IMR-90 (cell line): ENCODE results near the gene CD81. TPM values are rescaled to one million over a fixed set of nuclear protein-coding genes. Genes with fewer than 3 reads are reported as not detected.

Source experiments
- ATAC-seq: fragments of 200-7000 bp; cut with Tn5 transposase; 2 replicates; pipeline ENCODE4 v1.9.1; 2020; ENCODE audit warnings: low read depth, mild to moderate bottlenecking, moderate library complexity
- BruUV-seq: library from RNA; stranded (reverse); fragments of 400-500 nt; replicated peaks from 2 replicates; lab custom pipeline; 2021; lab: Mats Ljungman, UMichigan
- CTCF ChIA-PET: fragments of 300-600 bp; formaldehyde crosslinking; extraction: SDS; loops from one replicate; lab custom pipeline; 2021; ENCODE audit warnings: antibody characterized with exemption; lab: Yijun Ruan, JAX
- POLR2A ChIA-PET: fragments of 300-600 bp; sonication (Branson Sonifier 250); formaldehyde crosslinking; loops from one replicate; lab custom pipeline; 2022; ENCODE audit warnings: antibody characterized with exemption; ENCODE audit not compliant: unreplicated experiment; lab: Charles Lee
- DNase-seq: peaks from one replicate; pipeline ENCODE4 v3.0.0; 2013
- H2AFZ ChIP-seq: replicated peaks from 2 replicates; pipeline ENCODE3; 2013; ENCODE audit warnings: low read length, mild to moderate bottlenecking; ENCODE audit not compliant: poor library complexity
- H2AK5ac ChIP-seq: 2 replicates; pipeline ENCODE4 v1.6.1; 2013; ENCODE audit warnings: low read depth, low read length, inconsistent platforms
- H2AK9ac ChIP-seq: replicated peaks from 2 replicates; pipeline ENCODE3; 2013; ENCODE audit warnings: mild to moderate bottlenecking, low read depth, low read length, moderate library complexity; ENCODE audit not compliant: poor library complexity
- H2BK120ac ChIP-seq: 2 replicates; pipeline ENCODE4 v1.6.1; 2013; ENCODE audit warnings: low read depth, low read length, inconsistent platforms
- H2BK15ac ChIP-seq: 3 replicates; pipeline ENCODE4 v1.6.1; 2013; ENCODE audit warnings: low read depth, low read length, inconsistent platforms
- H2BK20ac ChIP-seq: 2 replicates; pipeline ENCODE4 v1.6.1; 2013; ENCODE audit warnings: low read depth, mild to moderate bottlenecking, inconsistent platforms, low read length, moderate library complexity
- H2BK5ac ChIP-seq: 2 replicates; pipeline ENCODE4 v1.6.1; 2013; ENCODE audit warnings: mild to moderate bottlenecking, low read depth, low read length, inconsistent platforms; ENCODE audit not compliant: poor library complexity, severe bottlenecking
- H3K14ac ChIP-seq: replicated peaks from 2 replicates; pipeline ENCODE4 v1.6.1; 2013; ENCODE audit warnings: low read depth, low read length, inconsistent platforms
- H3K18ac ChIP-seq: 2 replicates; pipeline ENCODE4 v1.6.1; 2013; ENCODE audit warnings: low read depth, low read length, control low read depth
- H3K23ac ChIP-seq: 2 replicates; pipeline ENCODE4 v1.6.1; 2013; ENCODE audit warnings: low read depth, low read length, inconsistent platforms
- H3K27ac ChIP-seq: 2 replicates; pipeline ENCODE4 v1.5.1; 2013; ENCODE audit warnings: mild to moderate bottlenecking, control low read depth, low read length; ENCODE audit not compliant: insufficient read depth
- H3K27me3 ChIP-seq: 2 replicates; pipeline ENCODE4 v1.6.1; 2013; ENCODE audit warnings: low read length; ENCODE audit not compliant: control insufficient read depth, insufficient read depth
- H3K36me3 ChIP-seq: 2 replicates; pipeline ENCODE4 v1.6.1; 2013; ENCODE audit warnings: low read length, mixed read lengths; ENCODE audit not compliant: control insufficient read depth, insufficient read depth
- H3K4ac ChIP-seq: 2 replicates; pipeline ENCODE4 v1.6.1; 2013; ENCODE audit warnings: low read depth, low read length, inconsistent platforms
- H3K4me1 ChIP-seq: 2 replicates; pipeline ENCODE4 v1.6.1; 2013; ENCODE audit warnings: low read length, mixed read lengths; ENCODE audit not compliant: control insufficient read depth, insufficient read depth
- H3K4me2 ChIP-seq: 2 replicates; pipeline ENCODE4 v1.6.1; 2013; ENCODE audit warnings: low read depth, mild to moderate bottlenecking, control low read depth, low read length, moderate library complexity
- H3K4me3 ChIP-seq: 2 replicates; pipeline ENCODE4 v1.5.1; 2013; ENCODE audit warnings: low read depth, mild to moderate bottlenecking, control low read depth, low read length, moderate library complexity; ENCODE audit not compliant: insufficient read depth
- H3K56ac ChIP-seq: 2 replicates; pipeline ENCODE4 v1.6.1; 2013; ENCODE audit warnings: low read length, inconsistent platforms; ENCODE audit not compliant: insufficient read depth; ENCODE audit errors: extremely low read depth
- H3K79me1 ChIP-seq, 2 experiments: 2 replicates each; pipeline ENCODE4 v1.6.1; 2013; ENCODE audit warnings: low read length in 2 of 2, inconsistent platforms in 1 of 2, low read depth in 1 of 2
- H3K9ac ChIP-seq: 2 replicates; pipeline ENCODE4 v1.6.1; 2013; ENCODE audit warnings: low read depth, low read length, control low read depth
- H3K9me1 ChIP-seq: 2 replicates; pipeline ENCODE4 v1.6.1; 2013; ENCODE audit warnings: low read length, inconsistent platforms; ENCODE audit not compliant: insufficient read depth
- H3K9me3 ChIP-seq: 2 replicates; pipeline ENCODE4 v1.6.1; 2013; ENCODE audit warnings: low read length; ENCODE audit not compliant: control insufficient read depth, insufficient read depth
- H4K20me1 ChIP-seq: 2 replicates; pipeline ENCODE4 v1.6.1; 2013; ENCODE audit warnings: low read length, inconsistent platforms; ENCODE audit not compliant: insufficient read depth
- H4K5ac ChIP-seq: 2 replicates; pipeline ENCODE4 v1.6.1; 2013; ENCODE audit warnings: mild to moderate bottlenecking, low read depth, low read length, control low read depth
- H4K8ac ChIP-seq, 2 experiments: 2 replicates each; pipeline ENCODE4 v1.6.1; 2013; ENCODE audit warnings: low read depth in 2 of 2, low read length in 2 of 2, control low read depth in 1 of 2, inconsistent platforms in 1 of 2
- H4K91ac ChIP-seq: 2 replicates; pipeline ENCODE4 v1.6.1; 2013; ENCODE audit warnings: low read depth, low read length, inconsistent platforms; ENCODE audit not compliant: insufficient read depth
- BHLHE40 ChIP-seq: fragments of 150-350 bp; IDR thresholded peaks from 2 replicates; pipeline ENCODE4 v1.6.1; 2016; ENCODE audit warnings: mild to moderate bottlenecking, low read depth, low read length
- CHD1 ChIP-seq: IDR thresholded peaks from 2 replicates; pipeline ENCODE4 v1.6.1; 2012; ENCODE audit warnings: low read depth, low read length, improper control_type of control experiment
- FOS ChIP-seq: fragments of 150-350 bp; IDR thresholded peaks from 2 replicates; pipeline ENCODE4 v1.6.1; 2016; ENCODE audit warnings: low read depth, low read length
- MAZ ChIP-seq: IDR thresholded peaks from 2 replicates; pipeline ENCODE4 v1.6.1; 2012; ENCODE audit warnings: low read depth, mild to moderate bottlenecking, low read length, improper control_type of control experiment, moderate library complexity, borderline replicate concordance
- MXI1 ChIP-seq: IDR thresholded peaks from 2 replicates; pipeline ENCODE4 v1.6.1; 2012; ENCODE audit warnings: low read depth, mild to moderate bottlenecking, low read length, moderate library complexity, borderline replicate concordance
- NFE2L2 ChIP-seq: fragments of 150-350 bp; IDR thresholded peaks from 2 replicates; pipeline ENCODE4 v1.6.1; 2016; ENCODE audit warnings: low read depth, mild to moderate bottlenecking, low read length
- RAD21 ChIP-seq: IDR thresholded peaks from 2 replicates; pipeline ENCODE4 v1.6.1; 2012; ENCODE audit warnings: low read length, improper control_type of control experiment
- SMC3 ChIP-seq: fragments of 150-350 bp; IDR thresholded peaks from 2 replicates; pipeline ENCODE4 v1.6.1; 2016; ENCODE audit warnings: low read depth, mild to moderate bottlenecking, antibody characterized with exemption, low read length, moderate library complexity
- USF2 ChIP-seq: fragments of 150-350 bp; IDR thresholded peaks from 2 replicates; pipeline ENCODE4 v1.6.1; 2017; ENCODE audit warnings: mild to moderate bottlenecking, antibody characterized with exemption, low read length, low read depth
- WGBS, 2 experiments: methylation state at CpG; one replicate each; pipeline versions ENCODE4 v1.1.5 to v1.1.7; 2013; ENCODE audit warnings: missing lambda C conversion rate in 2 of 2; ENCODE audit not compliant: insufficient read length in 1 of 2; ENCODE audit errors: extremely low coverage in 2 of 2; 5-methylcytosine and 5-hydroxymethylcytosine counted together
- dilution Hi-C: fragments of 300-500 bp; cut with HindIII; formaldehyde crosslinking; loops from one replicate; pipeline ENCODE4 v1.14.3; 2018; ENCODE audit warnings: low sequenced_read_pairs; ENCODE audit not compliant: unreplicated experiment
- in situ Hi-C: fragments of 300-500 bp; cut with MboI; formaldehyde crosslinking; loops from 3 replicates; pipeline ENCODE4 v1.14.3; 2019; ENCODE audit warnings: low sequenced_read_pairs, inconsistent platforms, mixed read lengths
- intact Hi-C: fragments of 100-400 bp; cut with micrococcal nuclease; formaldehyde crosslinking; loops from 2 replicates; pipeline ENCODE4 v1.10.0; 2022
- polyA plus RNA-seq, 3 experiments: library from polyadenylated mRNA; depleted of rRNA; stranded (reverse); fragments of >200 nt; gene quantifications; 2 replicates each; pipeline ENCODE4 v1.2.3, GENCODE V29; 2012; ENCODE audit warnings: low replicate concordance in 1 of 3
- total RNA-seq: library from RNA; depleted of rRNA; stranded (reverse); fragments of >200 nt; gene quantifications from 2 replicates; pipeline ENCODE4 v1.2.3, GENCODE V29; 2012

The CD81 gene
- total and polyA plus RNA-seq, 2 of the 4 experiments (the other 2 are of a cell fraction) = 159 to 689 TPM

- peaks cover 3 to 36% of the 10 kb centered on the region in 2 experiments; a peak in 3 of 4 replicates for H3K79me1 ChIP-seq
- H3K9me1 ChIP-seq = no peaks in the 10 kb centered on the region
- H3K9me3 ChIP-seq = no peaks in the 10 kb centered on the region
- ChIA-PET POLR2A (no interaction called here), CTCF (no interaction called here)
- H2AFZ ChIP-seq = no peak overlapping the region
- H2BK5ac ChIP-seq = no peak overlapping the region
- H3K27ac ChIP-seq = no peak overlapping the region
- H3K27me3 ChIP-seq = no peaks in the 10 kb centered on the region; the same call in 1 of the 2 replicates
- H2AK5ac ChIP-seq = no peak overlapping the region
- H2BK15ac ChIP-seq = no peak overlapping the region
- intact Hi-C loops = no loop called here
- no peak for DNase-seq
- no peaks in the 10 kb centered on the region for H4K20me1 ChIP-seq
- dilution Hi-C loops = no loop called here
- no peak overlapping the region for H3K18ac ChIP-seq
- in situ Hi-C loops = no loop called here
- no TSS peak for BruUV-seq
- H3K9ac ChIP-seq = no peak overlapping the region
- no peak overlapping the region for H3K4me3 ChIP-seq
- H3K56ac ChIP-seq = no peak overlapping the region
- no peak overlapping the region for H2AK9ac ChIP-seq
- H3K4me2 ChIP-seq = no peak overlapping the region
- H3K23ac ChIP-seq = no peak overlapping the region
- H2BK120ac ChIP-seq = no peak overlapping the region
- no peak overlapping the region for H4K8ac ChIP-seq
- H3K36me3 ChIP-seq = peaks cover 19% of the 10 kb centered on the region
- no peak overlapping the region for H3K14ac ChIP-seq
- WGBS, 2 experiments = 92% methylated on average over 18 of the region's 31 CpGs; no CpG with 5 or more reads in 1 of the 2 experiments
- no peak overlapping the region for H2BK20ac ChIP-seq
- no peak overlapping the region for H3K4ac ChIP-seq
- TF ChIP-seq MXI1 = no peak
- TF ChIP-seq RAD21 = no peak
- no peak for TF ChIP-seq MAZ
- no peak for TF ChIP-seq BHLHE40
- no peak for TF ChIP-seq FOS
- TF ChIP-seq SMC3 = no peak
- TF ChIP-seq USF2 = no peak
- TF ChIP-seq NFE2L2 = no peak
- TF ChIP-seq CHD1 = no peak
- H4K91ac ChIP-seq = no peak overlapping the region
- H4K5ac ChIP-seq = no peak overlapping the region
- no peak for ATAC-seq
- peaks cover 9% of the 10 kb centered on the region for H3K4me1 ChIP-seq
Observed at GRCh38 chr11:2402890-2403645, 26.0 kb downstream of the CD81 start.
